Measurements from ENCODE around the gene ZBTB14. TPM values are rescaled to one million over a fixed set of nuclear protein-coding genes. Genes with fewer than 3 reads are reported as not detected.

The ZBTB14 gene
- total RNA-seq, 1 donor from 2014 or later: 12.9 TPM

DNA sequence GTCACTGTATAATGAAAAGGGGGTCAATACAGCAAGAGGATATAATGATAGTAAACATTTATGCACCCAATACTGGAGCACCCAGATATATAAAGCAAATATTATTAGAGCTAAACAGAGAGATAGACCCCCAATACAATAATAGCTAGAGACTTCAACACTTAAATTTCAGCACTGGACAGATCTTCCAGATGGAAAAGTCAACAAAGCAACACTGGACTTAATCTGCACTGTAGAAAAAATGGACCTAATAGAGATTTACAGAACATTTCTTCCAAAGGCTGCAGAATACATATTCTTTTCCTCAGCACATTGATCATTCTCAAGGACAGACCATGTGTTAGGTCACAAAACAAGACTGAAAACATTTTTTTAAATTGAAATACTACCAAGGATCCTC lies 26.7 kb downstream of the ZBTB14 start:
- Histone ChIP-seq H3K4me3 (ENCODE audit: low read depth, low read length) (no peak overlapping the region), H3K36me3 (ENCODE audit: control insufficient read depth, insufficient read depth, low read length) (no peaks in the 10 kb centered on the region), H3K27me3 (ENCODE audit: control insufficient read depth, insufficient read depth, low read length) (no peaks in the 10 kb centered on the region)
- no peak for DNase-seq (ENCODE audit: low read depth)
- FAIRE-seq: no peak
- TF ChIP-seq, protein P1, sequence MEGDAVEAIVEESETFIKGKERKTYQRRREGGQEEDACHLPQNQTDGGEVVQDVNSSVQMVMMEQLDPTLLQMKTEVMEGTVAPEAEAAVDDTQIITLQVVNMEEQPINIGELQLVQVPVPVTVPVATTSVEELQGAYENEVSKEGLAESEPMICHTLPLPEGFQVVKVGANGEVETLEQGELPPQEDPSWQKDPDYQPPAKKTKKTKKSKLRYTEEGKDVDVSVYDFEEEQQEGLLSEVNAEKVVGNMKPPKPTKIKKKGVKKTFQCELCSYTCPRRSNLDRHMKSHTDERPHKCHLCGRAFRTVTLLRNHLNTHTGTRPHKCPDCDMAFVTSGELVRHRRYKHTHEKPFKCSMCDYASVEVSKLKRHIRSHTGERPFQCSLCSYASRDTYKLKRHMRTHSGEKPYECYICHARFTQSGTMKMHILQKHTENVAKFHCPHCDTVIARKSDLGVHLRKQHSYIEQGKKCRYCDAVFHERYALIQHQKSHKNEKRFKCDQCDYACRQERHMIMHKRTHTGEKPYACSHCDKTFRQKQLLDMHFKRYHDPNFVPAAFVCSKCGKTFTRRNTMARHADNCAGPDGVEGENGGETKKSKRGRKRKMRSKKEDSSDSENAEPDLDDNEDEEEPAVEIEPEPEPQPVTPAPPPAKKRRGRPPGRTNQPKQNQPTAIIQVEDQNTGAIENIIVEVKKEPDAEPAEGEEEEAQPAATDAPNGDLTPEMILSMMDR (IDR thresholded peaks at IDR 0.05; ENCODE audit: insufficient read depth, low read length, severe bottlenecking): no peak

DNA sequence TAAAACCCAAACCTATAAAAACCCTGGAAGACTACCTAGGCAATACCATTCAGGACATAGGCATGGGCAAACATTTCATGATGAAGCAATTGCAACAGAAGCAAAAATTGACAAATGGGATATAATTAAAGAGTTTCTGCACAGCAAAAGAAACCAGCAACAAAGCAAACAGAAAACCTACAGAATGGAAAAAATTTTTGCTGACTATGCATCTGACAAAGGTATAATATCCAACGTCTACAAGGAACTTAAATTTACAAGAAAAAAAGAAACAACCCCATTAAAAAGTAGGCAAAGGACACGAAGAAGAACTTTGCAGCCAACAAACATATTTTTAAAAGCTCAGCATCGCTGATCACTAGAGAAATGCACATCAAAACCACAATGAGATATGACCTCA lies 28.8 kb downstream of the ZBTB14 start:
- no peaks in the 10 kb centered on the region for H3K27me3 ChIP-seq (ENCODE audit: control insufficient read depth, insufficient read depth, low read length)
- H3K36me3 ChIP-seq (ENCODE audit: control insufficient read depth, insufficient read depth, low read length): no peaks in the 10 kb centered on the region
- no peak overlapping the region for H3K4me3 ChIP-seq (ENCODE audit: low read depth, low read length)
- no peak for DNase-seq (ENCODE audit: low read depth)
- TF ChIP-seq, protein P1 (IDR thresholded peaks at IDR 0.05; ENCODE audit: insufficient read depth, low read length, severe bottlenecking): no peak
- FAIRE-seq: no peak

DNA sequence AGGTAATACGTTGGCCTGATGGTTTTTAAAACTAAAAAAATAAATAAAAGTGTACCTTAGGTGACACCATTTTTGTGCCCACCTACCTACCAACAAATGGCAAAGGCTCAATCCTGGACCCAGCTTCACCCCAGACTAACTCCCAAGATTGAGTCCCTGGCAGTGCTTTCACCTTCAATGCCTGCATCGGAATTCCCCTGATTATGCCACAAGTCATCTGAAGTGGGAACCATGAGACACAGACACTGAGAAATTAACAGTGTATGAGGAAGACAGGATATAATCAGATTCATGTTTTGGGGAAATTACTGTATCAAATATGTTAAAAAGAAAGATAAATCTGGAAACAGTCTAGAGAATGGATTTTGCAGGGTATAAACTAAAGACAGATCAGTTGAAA lies 41.6 kb downstream of the ZBTB14 start:
- H3K4me3 ChIP-seq (ENCODE audit: low read depth, low read length): no peak overlapping the region
- FAIRE-seq: no peak
- DNase-seq (ENCODE audit: low read depth): no peak
- TF ChIP-seq, protein P1 (IDR thresholded peaks at IDR 0.05; ENCODE audit: insufficient read depth, low read length, severe bottlenecking): no peak
- H3K36me3 ChIP-seq (ENCODE audit: control insufficient read depth, insufficient read depth, low read length): no peaks in the 10 kb centered on the region
- H3K27me3 ChIP-seq (ENCODE audit: control insufficient read depth, insufficient read depth, low read length): no peaks in the 10 kb centered on the region

DNA sequence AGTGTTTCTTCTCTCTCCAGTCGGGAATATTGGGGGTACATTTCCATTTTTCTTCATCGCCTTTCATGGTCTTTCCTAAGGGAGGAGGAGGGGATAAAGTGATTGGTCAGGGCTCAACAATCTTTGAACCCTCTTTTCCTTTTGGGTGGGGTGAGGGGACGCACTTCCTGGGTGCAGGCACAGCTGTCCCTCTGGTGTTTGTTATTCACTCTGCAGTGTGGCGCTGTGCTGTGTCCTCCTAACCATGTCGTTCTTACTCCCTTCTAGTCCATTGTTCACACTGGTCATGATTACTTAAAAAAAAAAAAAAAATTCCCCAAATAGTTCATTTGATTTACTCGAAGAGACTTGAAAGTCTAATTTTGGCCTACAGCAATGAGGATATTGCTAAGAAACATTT lies 44.4 kb downstream of the ZBTB14 start:
- Histone ChIP-seq H3K4me3 (ENCODE audit: low read depth, low read length) (no peak overlapping the region), H3K36me3 (ENCODE audit: control insufficient read depth, insufficient read depth, low read length) (no peaks in the 10 kb centered on the region), H3K27me3 (ENCODE audit: control insufficient read depth, insufficient read depth, low read length) (no peaks in the 10 kb centered on the region)
- FAIRE-seq: no peak
- TF ChIP-seq, protein P1 (IDR thresholded peaks at IDR 0.05; ENCODE audit: insufficient read depth, low read length, severe bottlenecking): no peak
- DNase-seq (ENCODE audit: low read depth): no peak

DNA sequence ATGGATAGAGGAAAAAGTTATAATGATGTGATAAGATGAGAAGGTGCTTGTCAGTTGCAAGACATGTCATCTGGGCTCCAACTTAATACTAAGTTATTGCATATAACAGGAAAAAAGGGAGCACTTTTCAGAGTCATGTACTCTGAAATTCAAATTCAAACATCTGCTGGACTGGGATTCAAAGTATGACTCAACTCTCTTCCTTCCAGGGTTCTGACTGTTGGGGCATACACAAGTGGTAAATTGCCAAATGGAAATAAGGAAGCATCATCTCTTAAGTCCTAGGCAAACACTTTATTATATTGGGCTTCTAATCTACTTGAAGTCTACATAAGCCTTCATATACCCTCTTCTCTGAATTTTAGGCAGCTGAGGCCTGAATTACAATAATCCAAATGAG lies 44.9 kb downstream of the ZBTB14 start:
- FAIRE-seq: no peak
- Histone ChIP-seq H3K36me3 (ENCODE audit: control insufficient read depth, insufficient read depth, low read length) (no peaks in the 10 kb centered on the region), H3K4me3 (ENCODE audit: low read depth, low read length) (no peak overlapping the region), H3K27me3 (ENCODE audit: control insufficient read depth, insufficient read depth, low read length) (no peaks in the 10 kb centered on the region)
- DNase-seq (ENCODE audit: low read depth): no peak
- TF ChIP-seq, protein P1 (IDR thresholded peaks at IDR 0.05; ENCODE audit: insufficient read depth, low read length, severe bottlenecking): no peak

DNA sequence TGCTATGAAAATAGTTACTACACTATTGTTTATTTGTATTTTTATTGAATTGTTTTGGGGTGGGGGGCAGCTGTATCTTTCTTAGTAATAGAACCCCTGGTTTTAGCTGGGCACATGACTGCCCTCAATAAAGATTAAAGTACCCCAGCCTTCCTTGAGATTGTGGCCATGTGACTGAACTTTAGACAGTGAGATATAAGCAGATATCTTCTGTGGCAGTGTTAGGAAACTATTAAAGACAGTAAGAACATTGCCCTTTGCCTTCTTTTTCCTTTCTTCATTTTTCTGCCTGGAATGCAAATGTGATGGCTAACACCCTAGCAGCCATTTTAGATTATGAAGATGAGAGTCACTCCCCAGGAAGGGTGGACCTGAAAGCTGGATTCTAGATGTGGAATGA lies 50.6 kb downstream of the ZBTB14 start:
- H3K4me3 ChIP-seq (ENCODE audit: low read depth, low read length): no peak overlapping the region
- TF ChIP-seq, protein P1 (IDR thresholded peaks at IDR 0.05; ENCODE audit: insufficient read depth, low read length, severe bottlenecking): no peak
- no peaks in the 10 kb centered on the region for H3K36me3 ChIP-seq (ENCODE audit: control insufficient read depth, insufficient read depth, low read length)
- H3K27me3 ChIP-seq (ENCODE audit: control insufficient read depth, insufficient read depth, low read length): no peaks in the 10 kb centered on the region
- DNase-seq (ENCODE audit: low read depth) (no peak), FAIRE-seq (no peak)
